ENCODE data around the gene ADD3. TPM values are rescaled to one million over a fixed set of nuclear protein-coding genes. Genes with fewer than 3 reads are reported as not detected.

Gene ADD3
- total RNA-seq, 1 experiment from 2014 or later = 59.9 TPM

DNA sequence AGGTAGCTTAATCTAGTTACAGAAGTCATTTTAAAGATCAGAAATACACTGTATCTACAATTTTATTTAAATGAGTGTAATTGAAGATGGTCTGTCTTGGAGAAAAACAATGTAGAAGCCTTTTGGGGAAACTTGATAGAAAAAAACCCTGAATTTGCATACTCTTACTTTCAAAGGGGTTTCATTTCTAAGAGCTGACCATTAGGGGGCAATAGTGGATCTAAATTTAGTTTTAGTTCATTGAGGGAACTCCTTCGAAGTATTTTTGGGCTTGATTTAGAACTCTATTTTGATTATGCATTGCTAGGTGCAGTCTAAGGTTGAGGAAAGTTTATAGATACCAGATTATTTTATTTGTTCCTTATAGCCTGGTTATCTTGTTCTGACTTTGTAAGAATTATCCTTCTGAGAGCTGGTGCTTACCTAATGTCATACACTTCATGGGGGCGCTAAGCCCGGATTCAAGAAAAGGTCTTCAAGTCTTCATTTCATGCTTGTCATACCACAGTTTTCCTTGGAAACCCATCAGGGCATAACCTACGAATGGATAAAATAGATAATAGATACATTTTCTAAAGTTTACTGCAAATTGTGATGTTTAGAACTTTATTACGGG, 130.5 kb downstream of the ADD3 start:
- DNase-seq = no peak
- Histone ChIP-seq H3K27ac (ENCODE audit: insufficient read length, low read depth, low read length) (no peak overlapping the region), H4K20me1 (ENCODE audit: control insufficient read depth, insufficient read depth, insufficient read length) (no peaks in the 10 kb centered on the region), H4K5ac (ENCODE audit: insufficient read length, low read depth, low read length) (no peak overlapping the region), H3K4me1 (ENCODE audit: insufficient read depth, low read length) (no peaks in the 10 kb centered on the region), H3K27me3 (ENCODE audit: insufficient read depth, low read length) (no peaks in the 10 kb centered on the region), H3K18ac (ENCODE audit: insufficient read length, low read depth, low read length) (no peak overlapping the region), H2AFZ (ENCODE audit: low read length) (no peak overlapping the region), H3K4ac (ENCODE audit: low read depth, low read length) (no peak overlapping the region), H3K9me3 (ENCODE audit: control insufficient read depth, low read depth, low read length) (no peaks in the 10 kb centered on the region), H3K79me2 (ENCODE audit: insufficient read depth, low read length) (no peaks in the 10 kb centered on the region), H2BK20ac (ENCODE audit: low read depth, low read length, poor library complexity, severe bottlenecking) (no peak overlapping the region), H3K9ac (ENCODE audit: extremely low read depth, insufficient read length, low read length) (no peak overlapping the region), H4K91ac (ENCODE audit: insufficient read length, low read depth, low read length) (no peak overlapping the region), H3K56ac (ENCODE audit: insufficient read length, low read depth, low read length) (no peak overlapping the region), H2BK5ac (ENCODE audit: insufficient read length, low read length) (no peak overlapping the region), H3K4me2 (ENCODE audit: insufficient read depth, insufficient read length, low read length) (no peak overlapping the region), H2AK5ac (ENCODE audit: insufficient read length, low read length) (no peak overlapping the region), H3K14ac (ENCODE audit: insufficient read depth, low read length) (no peak overlapping the region), H2BK15ac (ENCODE audit: low read depth, low read length) (no peak overlapping the region), H4K8ac (replicated peaks; ENCODE audit: insufficient read length, low read depth, low read length) (no peak overlapping the region), H3K79me1 (ENCODE audit: insufficient read depth, low read depth, low read length, poor library complexity, severe bottlenecking) (no peaks in the 10 kb centered on the region), H3K23ac (ENCODE audit: insufficient read length, low read depth, low read length) (no peak overlapping the region), H2BK12ac (ENCODE audit: insufficient read length, low read depth, low read length) (no peak overlapping the region), H3T11ph (ENCODE audit: low read length) (no peak overlapping the region), H2BK120ac (ENCODE audit: low read depth, low read length, poor library complexity, severe bottlenecking) (no peak overlapping the region), H3K23me2 (ENCODE audit: insufficient read length, low read depth, low read length, poor library complexity, severe bottlenecking) (no peaks in the 10 kb centered on the region)
- H3K27ac Mint-ChIP-seq = no peak overlapping the region
- H3K27me3 Mint-ChIP-seq (ENCODE audit: low read depth) = peaks cover 11% of the 10 kb centered on the region
- no CpG with 5 or more reads among the region's 5 CpGs for WGBS (ENCODE audit: extremely low coverage, insufficient read length, low lambda C conversion rate)
- peaks cover 2 to 7% of the 10 kb centered on the region in 2 experiments; a peak in 3 of 4 replicates for H3K4me1 Mint-ChIP-seq
- H3K4me3 Mint-ChIP-seq = no peak overlapping the region
- H3K9me3 Mint-ChIP-seq = no peaks in the 10 kb centered on the region
- H3K36me3 Mint-ChIP-seq (ENCODE audit: insufficient read depth in 1 of 3, low read depth in 3 of 3) = peaks cover 0 to 6% (median 5%) of the 10 kb centered on the region in 3 experiments; a peak in 5 of 7 replicates
- TF ChIP-seq, protein P1, sequence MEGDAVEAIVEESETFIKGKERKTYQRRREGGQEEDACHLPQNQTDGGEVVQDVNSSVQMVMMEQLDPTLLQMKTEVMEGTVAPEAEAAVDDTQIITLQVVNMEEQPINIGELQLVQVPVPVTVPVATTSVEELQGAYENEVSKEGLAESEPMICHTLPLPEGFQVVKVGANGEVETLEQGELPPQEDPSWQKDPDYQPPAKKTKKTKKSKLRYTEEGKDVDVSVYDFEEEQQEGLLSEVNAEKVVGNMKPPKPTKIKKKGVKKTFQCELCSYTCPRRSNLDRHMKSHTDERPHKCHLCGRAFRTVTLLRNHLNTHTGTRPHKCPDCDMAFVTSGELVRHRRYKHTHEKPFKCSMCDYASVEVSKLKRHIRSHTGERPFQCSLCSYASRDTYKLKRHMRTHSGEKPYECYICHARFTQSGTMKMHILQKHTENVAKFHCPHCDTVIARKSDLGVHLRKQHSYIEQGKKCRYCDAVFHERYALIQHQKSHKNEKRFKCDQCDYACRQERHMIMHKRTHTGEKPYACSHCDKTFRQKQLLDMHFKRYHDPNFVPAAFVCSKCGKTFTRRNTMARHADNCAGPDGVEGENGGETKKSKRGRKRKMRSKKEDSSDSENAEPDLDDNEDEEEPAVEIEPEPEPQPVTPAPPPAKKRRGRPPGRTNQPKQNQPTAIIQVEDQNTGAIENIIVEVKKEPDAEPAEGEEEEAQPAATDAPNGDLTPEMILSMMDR (conservative IDR thresholded peaks at IDR 0.05) = peak; percentile 83

Data from H9 (cell line).